ENCODE results near the gene RBM39. TPM values are rescaled to one million over a fixed set of nuclear protein-coding genes. Genes with fewer than 3 reads are reported as not detected.

The RBM39 gene
- total RNA-seq, 3 donors from 2014 or later = 226 to 303 (median 300) TPM

DNA sequence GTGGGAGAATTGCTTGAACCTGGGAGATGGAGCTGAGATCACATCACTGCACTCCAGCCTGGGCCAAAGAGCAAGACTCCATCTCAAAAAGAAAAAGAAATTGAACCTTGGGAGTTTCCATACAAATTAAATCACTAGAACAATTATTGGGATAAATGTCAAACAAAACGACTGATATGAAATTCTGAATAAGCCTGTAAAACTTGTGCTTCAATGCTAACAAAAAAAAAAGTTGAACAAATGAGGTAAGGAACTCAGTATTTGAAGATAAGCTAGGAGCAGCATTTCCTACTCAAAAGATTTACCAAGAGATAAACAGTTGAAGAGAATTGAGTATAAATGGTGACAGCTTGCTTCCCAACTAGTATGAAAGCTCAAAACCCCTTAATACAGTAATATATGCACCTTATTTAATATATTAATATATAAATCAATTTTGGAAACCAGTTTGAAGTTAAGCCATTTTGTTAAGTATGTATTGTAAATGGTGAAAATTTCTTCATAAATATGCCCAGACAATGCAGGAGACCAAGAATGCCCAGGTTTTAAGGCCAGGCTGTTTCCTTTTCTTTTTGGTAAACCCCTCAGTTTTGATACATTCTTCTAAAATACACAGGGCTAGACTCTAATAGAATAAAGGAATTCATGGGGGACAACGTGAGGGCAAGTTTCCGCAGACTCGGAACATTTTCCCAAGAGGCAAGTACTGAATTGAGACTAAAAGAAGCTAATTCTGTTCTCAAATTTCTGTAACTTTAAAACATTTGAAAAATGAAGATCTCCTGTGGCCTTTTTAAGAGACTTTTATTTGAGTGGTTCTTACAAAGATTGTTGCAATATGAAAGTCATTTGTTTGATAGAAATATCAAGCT is 39.0 kb downstream of the RBM39 start:
- TF ChIP-seq, protein P1, sequence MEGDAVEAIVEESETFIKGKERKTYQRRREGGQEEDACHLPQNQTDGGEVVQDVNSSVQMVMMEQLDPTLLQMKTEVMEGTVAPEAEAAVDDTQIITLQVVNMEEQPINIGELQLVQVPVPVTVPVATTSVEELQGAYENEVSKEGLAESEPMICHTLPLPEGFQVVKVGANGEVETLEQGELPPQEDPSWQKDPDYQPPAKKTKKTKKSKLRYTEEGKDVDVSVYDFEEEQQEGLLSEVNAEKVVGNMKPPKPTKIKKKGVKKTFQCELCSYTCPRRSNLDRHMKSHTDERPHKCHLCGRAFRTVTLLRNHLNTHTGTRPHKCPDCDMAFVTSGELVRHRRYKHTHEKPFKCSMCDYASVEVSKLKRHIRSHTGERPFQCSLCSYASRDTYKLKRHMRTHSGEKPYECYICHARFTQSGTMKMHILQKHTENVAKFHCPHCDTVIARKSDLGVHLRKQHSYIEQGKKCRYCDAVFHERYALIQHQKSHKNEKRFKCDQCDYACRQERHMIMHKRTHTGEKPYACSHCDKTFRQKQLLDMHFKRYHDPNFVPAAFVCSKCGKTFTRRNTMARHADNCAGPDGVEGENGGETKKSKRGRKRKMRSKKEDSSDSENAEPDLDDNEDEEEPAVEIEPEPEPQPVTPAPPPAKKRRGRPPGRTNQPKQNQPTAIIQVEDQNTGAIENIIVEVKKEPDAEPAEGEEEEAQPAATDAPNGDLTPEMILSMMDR (IDR thresholded peaks at IDR 0.05) = no peak
- no peak for ATAC-seq
- H3K4me3 ChIP-seq = no peak overlapping the region
- intact Hi-C loops (cut with DNase I, micrococcal nuclease) = no loop called here
- H3K36me3 ChIP-seq (ENCODE audit: low read depth) = peaks cover 32% of the 10 kb centered on the region
- peaks cover 19% of the 10 kb centered on the region for H3K4me1 ChIP-seq (ENCODE audit: low read depth)
- H3K9me3 ChIP-seq = no peaks in the 10 kb centered on the region
- DNase-seq = no peak

DNA sequence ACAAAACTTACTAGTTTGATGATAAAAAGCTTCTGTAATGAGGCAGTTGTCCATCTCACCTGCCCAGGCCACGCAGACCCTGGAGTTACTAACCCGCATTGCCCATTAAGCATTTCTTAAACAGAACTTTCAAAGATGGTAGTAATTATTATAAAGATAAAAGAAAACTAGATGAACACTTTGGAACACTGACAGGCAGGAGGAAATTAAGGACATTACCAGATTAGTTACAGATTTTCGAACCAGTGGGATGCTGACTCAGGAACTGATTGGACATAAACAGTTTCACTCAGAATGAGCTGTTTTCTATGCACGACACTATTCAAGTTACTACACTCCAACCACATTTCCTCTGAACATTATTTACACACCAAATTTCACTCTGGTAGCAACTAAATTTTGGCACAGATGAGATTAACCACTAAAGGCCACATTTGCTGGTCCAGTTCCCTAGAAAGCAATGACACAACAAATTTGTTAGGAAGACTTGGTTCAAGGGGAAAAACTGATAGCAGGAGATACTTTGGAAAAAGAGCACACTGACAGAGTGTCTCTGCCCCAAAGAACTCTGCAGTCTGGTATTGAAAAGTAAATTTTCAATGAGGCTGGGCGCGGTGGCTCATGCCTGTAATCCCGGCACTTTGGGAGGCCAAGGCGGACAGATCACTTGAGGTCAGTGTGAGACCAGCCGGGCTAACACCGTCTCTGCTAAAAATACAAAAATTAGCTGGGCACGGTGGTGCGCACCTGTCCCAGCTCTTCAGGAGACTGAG is 39.8 kb downstream of the RBM39 start:
- ATAC-seq (no peak), DNase-seq (no peak)
- H3K4me1 ChIP-seq (ENCODE audit: low read depth) = peaks cover 19% of the 10 kb centered on the region
- H3K36me3 ChIP-seq (ENCODE audit: low read depth) = peaks cover 28% of the 10 kb centered on the region
- no peaks in the 10 kb centered on the region for H3K9me3 ChIP-seq
- intact Hi-C loops (cut with DNase I, micrococcal nuclease) = no loop called here
- TF ChIP-seq, protein P1 (IDR thresholded peaks at IDR 0.05) = no peak
- no peak overlapping the region for H3K4me3 ChIP-seq

- intact Hi-C loops (cut with DNase I, micrococcal nuclease) = no loop called here
- no peaks in the 10 kb centered on the region for H3K9me3 ChIP-seq
These were observed 41.4 kb downstream of the RBM39 start for GRCh38 chr20:35700625-35701148.

GRCh38 chr20:35699957-35700624 is 42.0 kb downstream of the RBM39 start:
- ATAC-seq (peak; percentile 20), DNase-seq (no peak)
- TF ChIP-seq, protein P1 (IDR thresholded peaks at IDR 0.05) = no peak
- Histone ChIP-seq H3K4me1 (ENCODE audit: low read depth) (peaks cover 19% of the 10 kb centered on the region), H3K9me3 (no peaks in the 10 kb centered on the region), H3K4me3 (peak overlapping the region; percentile 93), H3K36me3 (ENCODE audit: low read depth) (peaks cover 14% of the 10 kb centered on the region)
- intact Hi-C loops (cut with DNase I, micrococcal nuclease) = no loop called here

More at GRCh38 chr20:35700625-35701148, 41.4 kb downstream of the RBM39 start:
- Histone ChIP-seq H3K4me3 (no peak overlapping the region), H3K36me3 (ENCODE audit: low read depth) (peaks cover 20% of the 10 kb centered on the region), H3K4me1 (ENCODE audit: low read depth) (peaks cover 19% of the 10 kb centered on the region)
- ATAC-seq (no peak), DNase-seq (no peak)
- TF ChIP-seq, protein P1 (IDR thresholded peaks at IDR 0.05) = no peak
